Liver (tissue), 9 donors: ENCODE data around the gene APOBEC3H. TPM values are rescaled to one million over a fixed set of nuclear protein-coding genes. Genes with fewer than 3 reads are reported as not detected.

ENCODE experiments used
- DNase-seq: peaks from one replicate; pipeline ENCODE4 v3.0.0-alpha.2; 2017; ENCODE audit warnings: low spot score
- H3K27ac ChIP-seq, 2 donors: one replicate each; pipeline ENCODE4 v1.7.0; 2013; ENCODE audit warnings: inconsistent platforms in 2 of 2, low read length in 2 of 2, control low read depth in 1 of 2, low read depth in 1 of 2, mild to moderate bottlenecking in 1 of 2
- H3K27me3 ChIP-seq, 4 donors: one replicate each; pipeline versions ENCODE4 v1.6.1 to v1.7.0; 2013; ENCODE audit warnings: low read length in 3 of 4, inconsistent platforms in 1 of 4, mild to moderate bottlenecking in 1 of 4, moderate library complexity in 1 of 4; ENCODE audit not compliant: control insufficient read depth in 4 of 4, insufficient read depth in 4 of 4
- H3K36me3 ChIP-seq, 4 donors: one replicate each; pipeline versions ENCODE4 v1.6.1 to v1.7.0; 2013; ENCODE audit warnings: low read length in 3 of 4, mild to moderate bottlenecking in 3 of 4, low read depth in 1 of 4, moderate library complexity in 1 of 4; ENCODE audit not compliant: control insufficient read depth in 4 of 4, insufficient read depth in 3 of 4
- H3K4me1 ChIP-seq, 4 donors: one replicate each; pipeline versions ENCODE4 v1.6.1 to v1.7.0; 2013; ENCODE audit warnings: low read length in 3 of 4, mild to moderate bottlenecking in 3 of 4, moderate library complexity in 1 of 4; ENCODE audit not compliant: control insufficient read depth in 4 of 4, insufficient read depth in 4 of 4
- H3K4me3 ChIP-seq, 3 donors: one replicate each; pipeline versions ENCODE4 v1.6.1 to v1.7.0; 2013; ENCODE audit warnings: low read length in 3 of 3, control low read depth in 1 of 3, low read depth in 1 of 3, mild to moderate bottlenecking in 1 of 3
- H3K9ac ChIP-seq, 2 donors: one replicate each; pipeline ENCODE4 v1.7.0; 2013; ENCODE audit warnings: low read length in 2 of 2, mild to moderate bottlenecking in 2 of 2, moderate library complexity in 2 of 2, control low read depth in 1 of 2, low read depth in 1 of 2
- H3K9me3 ChIP-seq, 4 donors: one replicate each; pipeline versions ENCODE4 v1.6.1 to v1.7.0; 2013; ENCODE audit warnings: low read length in 3 of 4; ENCODE audit not compliant: control insufficient read depth in 4 of 4
- EGR1 ChIP-seq, 2 donors: IDR thresholded peaks; 2 replicates each; pipeline ENCODE4 v1.6.1; 2016 to 2018; ENCODE audit warnings: antibody characterized with exemption in 2 of 2, low read depth in 2 of 2
- FOXA1 ChIP-seq: IDR thresholded peaks from 2 replicates; pipeline ENCODE4 v1.6.1; 2016; ENCODE audit warnings: antibody characterized with exemption
- FOXA2 ChIP-seq: IDR thresholded peaks from 2 replicates; pipeline ENCODE4 v1.6.1; 2016; ENCODE audit warnings: antibody characterized with exemption
- HNF4A ChIP-seq, 2 donors: conservative IDR thresholded peaks; 2 replicates each; pipeline ENCODE4 v1.6.1; 2016; ENCODE audit warnings: antibody characterized with exemption in 2 of 2, mild to moderate bottlenecking in 2 of 2
- HNF4G ChIP-seq: IDR thresholded peaks from 2 replicates; pipeline ENCODE4 v1.6.1; 2016; ENCODE audit warnings: antibody characterized with exemption
- JUND ChIP-seq, 2 donors: IDR thresholded peaks; 2 replicates each; pipeline ENCODE4 v1.6.1; 2016; ENCODE audit warnings: antibody characterized with exemption in 2 of 2
- NR2F2 ChIP-seq: IDR thresholded peaks from 2 replicates; pipeline ENCODE4 v1.6.1; 2016; ENCODE audit warnings: antibody characterized with exemption
- RXRA ChIP-seq, 2 donors: IDR thresholded peaks; 2 replicates each; pipeline ENCODE4 v1.6.1; 2017 to 2018; ENCODE audit warnings: antibody characterized with exemption in 2 of 2, mild to moderate bottlenecking in 1 of 2
- WGBS: extraction: QIAGEN DNeasy Blood & Tissue Kit; methylation state at CpG from one replicate; pipeline ENCODE4 v1.1.7; 2013; 5-methylcytosine and 5-hydroxymethylcytosine counted together
- polyA plus RNA-seq, 2 donors: library from polyadenylated mRNA; stranded (reverse) in 1 of 2; unstranded in 1 of 2; fragments of 200-250 nt in 1 of 2; fragments of >200 nt in 1 of 2; fragmentation: Nextera tagmentation in 1 of 2; extraction: Ambion mirVana in 1 of 2; gene quantifications; one replicate each; pipeline versions ENCODE4 v1.2.1 to v1.2.3, GENCODE V29; 2013 to 2015
- total RNA-seq, 2 donors: library from RNA; depleted of rRNA; stranded (reverse); fragments of >200 nt; gene quantifications; one replicate each; pipeline ENCODE4 v1.2.3, GENCODE V29; 2014
- TF ChIP-seq, protein P1 (sequence below): IDR thresholded peaks from 2 replicates; pipeline ENCODE4 v1.6.1; 2016; ENCODE audit warnings: antibody characterized with exemption, mild to moderate bottlenecking
- TF ChIP-seq, protein P2 (sequence below): IDR thresholded peaks from 2 replicates; pipeline ENCODE4 v1.6.1; 2016; ENCODE audit warnings: antibody characterized with exemption
- donor health status: healthy.
- donor health status: healthy.
- donor health status: healthy.
- donor health status: healthy.
- donor health status: healthy.

The APOBEC3H gene
- total and polyA plus RNA-seq, 4 donors: 0.25 TPM; not detected in 3

DNA sequence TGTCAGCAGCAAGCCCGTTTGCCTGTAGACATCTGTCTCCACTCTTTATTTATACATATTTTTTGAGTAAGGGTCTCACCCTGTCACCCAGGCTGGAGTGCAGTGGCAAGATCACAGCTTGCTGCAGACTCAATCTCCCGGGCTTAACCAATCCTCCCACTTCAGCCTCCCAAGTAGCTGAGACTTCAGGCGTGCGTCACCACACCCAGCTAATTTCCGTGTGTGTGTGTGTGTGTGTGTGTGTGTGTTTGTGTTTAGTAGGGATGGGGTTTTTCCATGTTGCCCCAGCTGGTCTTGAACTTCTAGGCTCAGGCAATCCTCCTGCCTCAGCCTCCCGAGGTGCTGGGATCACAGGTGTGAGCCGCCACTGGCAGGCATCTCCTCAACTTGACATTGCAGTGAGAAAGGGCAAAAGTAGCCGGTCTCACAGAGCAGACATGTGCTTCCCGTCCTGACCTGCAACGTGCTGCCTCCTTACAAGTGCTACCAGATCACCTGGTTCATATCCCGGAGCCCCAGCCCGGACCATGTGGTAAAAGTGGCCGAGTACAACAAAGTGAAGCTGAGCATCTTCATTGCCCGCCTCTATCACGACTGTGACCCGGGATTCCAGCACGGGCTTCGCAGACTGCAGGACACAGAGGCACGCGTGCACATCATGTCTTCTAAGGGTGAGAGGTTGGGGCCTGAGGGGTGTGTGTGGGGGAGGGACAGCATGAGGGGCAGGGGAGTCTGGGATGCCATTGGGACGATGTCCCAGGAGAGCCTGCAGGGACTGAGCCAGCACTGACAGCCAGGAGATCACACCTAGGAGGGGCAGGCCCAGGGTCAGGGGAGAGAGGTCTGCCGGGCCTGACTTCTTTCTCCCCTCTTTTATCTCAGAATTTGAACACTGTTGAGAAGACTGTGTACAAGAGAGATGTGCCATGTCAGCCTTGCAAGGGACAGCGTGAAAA lies 5.6 kb upstream of the APOBEC3H start:
- DNase-seq: no peak
- H3K4me3 ChIP-seq: no peak overlapping the region
- H3K9ac ChIP-seq: no peak overlapping the region
- WGBS: 79% methylated on average over 23 of the region's 23 CpGs
- H3K27me3 ChIP-seq: peaks cover 0 to 2% (median 0%) of the 10 kb centered on the region in 4 donors
- no peaks in the 10 kb centered on the region for H3K36me3 ChIP-seq
- TF ChIP-seq EGR1 (IDR thresholded peaks at IDR 0.05; ENCODE audit: low read depth in 2 of 2): no peak
- TF ChIP-seq, protein P1, sequence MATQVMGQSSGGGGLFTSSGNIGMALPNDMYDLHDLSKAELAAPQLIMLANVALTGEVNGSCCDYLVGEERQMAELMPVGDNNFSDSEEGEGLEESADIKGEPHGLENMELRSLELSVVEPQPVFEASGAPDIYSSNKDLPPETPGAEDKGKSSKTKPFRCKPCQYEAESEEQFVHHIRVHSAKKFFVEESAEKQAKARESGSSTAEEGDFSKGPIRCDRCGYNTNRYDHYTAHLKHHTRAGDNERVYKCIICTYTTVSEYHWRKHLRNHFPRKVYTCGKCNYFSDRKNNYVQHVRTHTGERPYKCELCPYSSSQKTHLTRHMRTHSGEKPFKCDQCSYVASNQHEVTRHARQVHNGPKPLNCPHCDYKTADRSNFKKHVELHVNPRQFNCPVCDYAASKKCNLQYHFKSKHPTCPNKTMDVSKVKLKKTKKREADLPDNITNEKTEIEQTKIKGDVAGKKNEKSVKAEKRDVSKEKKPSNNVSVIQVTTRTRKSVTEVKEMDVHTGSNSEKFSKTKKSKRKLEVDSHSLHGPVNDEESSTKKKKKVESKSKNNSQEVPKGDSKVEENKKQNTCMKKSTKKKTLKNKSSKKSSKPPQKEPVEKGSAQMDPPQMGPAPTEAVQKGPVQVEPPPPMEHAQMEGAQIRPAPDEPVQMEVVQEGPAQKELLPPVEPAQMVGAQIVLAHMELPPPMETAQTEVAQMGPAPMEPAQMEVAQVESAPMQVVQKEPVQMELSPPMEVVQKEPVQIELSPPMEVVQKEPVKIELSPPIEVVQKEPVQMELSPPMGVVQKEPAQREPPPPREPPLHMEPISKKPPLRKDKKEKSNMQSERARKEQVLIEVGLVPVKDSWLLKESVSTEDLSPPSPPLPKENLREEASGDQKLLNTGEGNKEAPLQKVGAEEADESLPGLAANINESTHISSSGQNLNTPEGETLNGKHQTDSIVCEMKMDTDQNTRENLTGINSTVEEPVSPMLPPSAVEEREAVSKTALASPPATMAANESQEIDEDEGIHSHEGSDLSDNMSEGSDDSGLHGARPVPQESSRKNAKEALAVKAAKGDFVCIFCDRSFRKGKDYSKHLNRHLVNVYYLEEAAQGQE: no peak
- TF ChIP-seq FOXA1: no peak
- TF ChIP-seq HNF4A (conservative IDR thresholded peaks at IDR 0.05): no peak
- H3K27ac ChIP-seq: peak overlapping the region in 1 of 2 donors; percentile 29
- H3K4me1 ChIP-seq: no peaks in the 10 kb centered on the region
- no peaks in the 10 kb centered on the region for H3K9me3 ChIP-seq

DNA sequence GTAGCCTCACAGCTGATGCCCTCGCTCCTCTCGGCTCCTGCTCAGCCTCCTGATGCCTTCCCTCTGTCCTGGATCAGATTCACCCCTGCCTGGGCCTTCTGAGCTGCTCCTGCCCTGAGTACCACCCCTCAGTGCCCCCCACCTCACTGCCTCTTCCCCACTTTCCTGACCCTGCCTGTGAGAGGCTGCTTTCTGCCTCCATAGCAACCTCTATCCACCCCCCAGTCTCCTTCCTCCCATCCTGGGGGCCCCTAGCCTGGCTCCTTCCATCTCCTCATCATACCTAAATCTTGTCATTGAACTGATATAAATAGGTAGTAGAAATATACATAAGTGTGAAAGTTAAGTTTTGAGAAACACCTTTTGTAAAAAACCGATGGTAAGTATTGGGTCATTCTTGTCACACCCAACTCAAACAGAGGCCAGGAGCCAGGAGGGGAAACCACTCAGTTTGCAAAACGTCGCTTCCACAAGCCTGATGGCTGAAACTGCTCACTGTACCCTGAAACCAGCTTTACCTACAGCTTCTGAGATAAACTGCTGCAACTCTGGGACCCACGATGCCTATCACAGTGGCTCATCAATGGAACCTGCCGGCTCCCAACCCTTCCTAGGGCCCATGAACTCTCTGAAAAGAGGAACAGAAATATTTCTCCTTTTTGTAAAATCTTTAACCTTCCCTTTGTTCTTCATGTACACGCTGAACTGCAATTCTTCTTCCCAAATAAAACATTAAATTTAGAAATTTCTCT lies 4.8 kb upstream of the APOBEC3H start:
- TF ChIP-seq JUND (IDR thresholded peaks at IDR 0.05): no peak
- no peak for TF ChIP-seq RXRA (IDR thresholded peaks at IDR 0.05)
- no peak for TF ChIP-seq HNF4A (conservative IDR thresholded peaks at IDR 0.05)
- TF ChIP-seq EGR1 (IDR thresholded peaks at IDR 0.05; ENCODE audit: low read depth in 2 of 2): no peak
- TF ChIP-seq HNF4G: no peak
- no peak for TF ChIP-seq FOXA2
- TF ChIP-seq, protein P1: no peak
- TF ChIP-seq, protein P2, sequence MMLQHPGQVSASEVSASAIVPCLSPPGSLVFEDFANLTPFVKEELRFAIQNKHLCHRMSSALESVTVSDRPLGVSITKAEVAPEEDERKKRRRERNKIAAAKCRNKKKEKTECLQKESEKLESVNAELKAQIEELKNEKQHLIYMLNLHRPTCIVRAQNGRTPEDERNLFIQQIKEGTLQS: no peak
- TF ChIP-seq NR2F2: no peak
- 58% methylated on average over 8 of the region's 8 CpGs for WGBS
- DNase-seq: no peak
- H3K36me3 ChIP-seq: no peaks in the 10 kb centered on the region
- no peak overlapping the region for H3K9ac ChIP-seq
- H3K4me3 ChIP-seq: no peak overlapping the region
- H3K27me3 ChIP-seq: peaks cover 0 to 2% (median 0%) of the 10 kb centered on the region in 4 donors
- H3K9me3 ChIP-seq: no peaks in the 10 kb centered on the region
- H3K27ac ChIP-seq: peak overlapping the region in 1 of 2 donors; percentile 29
- peaks cover 0 to 2% (median 0%) of the 10 kb centered on the region in 4 donors for H3K4me1 ChIP-seq
